ENCODE data around the gene BTC.
"Not testable (repeated sequence)": the region's sequence is repeated elsewhere in the genome, so short reads cannot be mapped to it uniquely, and the experiment has no call there.

GRCh38 chr4:74708135-74708534, 86.2 kb downstream of the BTC start:
- not testable (repeated sequence) for TF ChIP-seq POLR2AphosphoS5, CTCF (IDR thresholded peaks at IDR 0.05)

Measured in transverse colon (tissue), 4 donors.